ENCODE results near the gene LAIR1.

DNA sequence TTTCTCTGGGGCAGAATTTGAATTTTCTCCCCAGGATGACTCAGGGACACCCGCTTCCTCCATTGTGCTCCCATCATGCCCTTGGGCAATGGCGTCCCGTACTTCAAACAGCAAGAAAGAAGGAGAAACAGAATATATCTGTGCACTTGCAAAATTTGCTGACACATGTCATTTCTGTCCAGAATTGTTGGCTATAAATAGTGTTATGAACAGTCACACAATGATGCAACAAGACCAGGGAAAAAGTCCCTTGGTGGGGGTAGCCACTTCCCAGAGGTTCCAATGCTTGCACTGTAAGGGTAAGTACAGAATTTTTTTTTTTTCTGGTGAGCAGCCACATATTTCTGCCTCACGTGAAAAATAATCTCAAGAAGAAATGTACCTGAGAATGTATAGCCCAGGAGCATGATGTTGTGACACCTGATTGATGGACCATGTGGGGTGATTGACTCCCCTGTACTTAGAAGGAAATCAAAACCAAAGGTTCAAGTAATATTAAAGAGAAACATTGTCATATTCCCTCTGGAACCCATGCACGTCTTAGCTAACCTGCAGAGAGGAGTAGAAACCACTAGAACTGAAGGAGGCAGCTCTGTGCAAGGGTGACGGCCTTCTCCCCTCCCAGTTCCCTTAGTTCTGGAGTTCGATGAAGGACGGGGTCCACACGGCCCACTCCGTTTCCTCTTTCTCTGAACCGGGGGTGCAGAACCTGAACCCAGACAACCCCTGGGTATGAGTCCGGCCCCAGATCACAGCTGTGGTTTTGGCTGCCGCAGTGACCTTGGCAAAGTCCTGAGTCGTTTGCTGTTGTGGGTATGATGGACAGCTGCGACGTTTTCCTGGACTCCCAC, 9.3 kb upstream of the LAIR1 start:
- TF ChIP-seq, protein P1, sequence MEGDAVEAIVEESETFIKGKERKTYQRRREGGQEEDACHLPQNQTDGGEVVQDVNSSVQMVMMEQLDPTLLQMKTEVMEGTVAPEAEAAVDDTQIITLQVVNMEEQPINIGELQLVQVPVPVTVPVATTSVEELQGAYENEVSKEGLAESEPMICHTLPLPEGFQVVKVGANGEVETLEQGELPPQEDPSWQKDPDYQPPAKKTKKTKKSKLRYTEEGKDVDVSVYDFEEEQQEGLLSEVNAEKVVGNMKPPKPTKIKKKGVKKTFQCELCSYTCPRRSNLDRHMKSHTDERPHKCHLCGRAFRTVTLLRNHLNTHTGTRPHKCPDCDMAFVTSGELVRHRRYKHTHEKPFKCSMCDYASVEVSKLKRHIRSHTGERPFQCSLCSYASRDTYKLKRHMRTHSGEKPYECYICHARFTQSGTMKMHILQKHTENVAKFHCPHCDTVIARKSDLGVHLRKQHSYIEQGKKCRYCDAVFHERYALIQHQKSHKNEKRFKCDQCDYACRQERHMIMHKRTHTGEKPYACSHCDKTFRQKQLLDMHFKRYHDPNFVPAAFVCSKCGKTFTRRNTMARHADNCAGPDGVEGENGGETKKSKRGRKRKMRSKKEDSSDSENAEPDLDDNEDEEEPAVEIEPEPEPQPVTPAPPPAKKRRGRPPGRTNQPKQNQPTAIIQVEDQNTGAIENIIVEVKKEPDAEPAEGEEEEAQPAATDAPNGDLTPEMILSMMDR (IDR thresholded peaks at IDR 0.05) = no peak
- no peak for TF ChIP-seq POLR2A (IDR thresholded peaks at IDR 0.05)
